Measurements from ENCODE around the gene TRPV3.

DNA sequence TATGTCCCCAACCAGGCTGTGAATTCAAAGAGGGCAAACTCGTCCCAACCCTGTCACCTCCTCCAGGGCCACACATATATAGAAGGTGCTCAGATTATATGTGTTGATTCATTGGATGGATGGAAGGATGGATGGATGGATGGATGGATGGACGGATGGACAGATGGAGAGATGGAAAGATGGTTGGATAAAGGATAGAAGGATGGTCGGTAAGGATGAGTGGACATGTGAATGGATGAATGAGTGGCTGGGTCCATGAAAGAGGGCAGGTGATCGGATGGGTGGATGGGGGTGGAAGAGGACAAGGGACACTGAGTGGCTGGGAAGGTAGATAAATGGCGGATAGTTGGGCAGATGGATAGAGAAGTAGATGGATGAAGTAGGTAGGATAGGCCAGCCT lies 30.1 kb downstream of the TRPV3 start:
- TF ChIP-seq ZNF843 (tag by site-specific recombination; IDR thresholded peaks at IDR 0.05) (no peak), ZNF701 (tag by site-specific recombination; IDR thresholded peaks at IDR 0.05) (no peak), ZNF146 (tag by site-specific recombination; IDR thresholded peaks at IDR 0.05) (no peak), ZNF530 (tag by site-specific recombination; IDR thresholded peaks at IDR 0.05; ENCODE audit: low read depth) (no peak)
- TF ChIP-seq, protein P1, sequence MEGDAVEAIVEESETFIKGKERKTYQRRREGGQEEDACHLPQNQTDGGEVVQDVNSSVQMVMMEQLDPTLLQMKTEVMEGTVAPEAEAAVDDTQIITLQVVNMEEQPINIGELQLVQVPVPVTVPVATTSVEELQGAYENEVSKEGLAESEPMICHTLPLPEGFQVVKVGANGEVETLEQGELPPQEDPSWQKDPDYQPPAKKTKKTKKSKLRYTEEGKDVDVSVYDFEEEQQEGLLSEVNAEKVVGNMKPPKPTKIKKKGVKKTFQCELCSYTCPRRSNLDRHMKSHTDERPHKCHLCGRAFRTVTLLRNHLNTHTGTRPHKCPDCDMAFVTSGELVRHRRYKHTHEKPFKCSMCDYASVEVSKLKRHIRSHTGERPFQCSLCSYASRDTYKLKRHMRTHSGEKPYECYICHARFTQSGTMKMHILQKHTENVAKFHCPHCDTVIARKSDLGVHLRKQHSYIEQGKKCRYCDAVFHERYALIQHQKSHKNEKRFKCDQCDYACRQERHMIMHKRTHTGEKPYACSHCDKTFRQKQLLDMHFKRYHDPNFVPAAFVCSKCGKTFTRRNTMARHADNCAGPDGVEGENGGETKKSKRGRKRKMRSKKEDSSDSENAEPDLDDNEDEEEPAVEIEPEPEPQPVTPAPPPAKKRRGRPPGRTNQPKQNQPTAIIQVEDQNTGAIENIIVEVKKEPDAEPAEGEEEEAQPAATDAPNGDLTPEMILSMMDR (tag by site-specific recombination; IDR thresholded peaks at IDR 0.05) = no peak

All from HEK293 (cell line).